Measurements from ENCODE around the gene TRIM39.

TRIM39 gene

GRCh38 chr6:30391240-30391639 lies 64.5 kb downstream of the TRIM39 start:
- TF ChIP-seq, protein P1, sequence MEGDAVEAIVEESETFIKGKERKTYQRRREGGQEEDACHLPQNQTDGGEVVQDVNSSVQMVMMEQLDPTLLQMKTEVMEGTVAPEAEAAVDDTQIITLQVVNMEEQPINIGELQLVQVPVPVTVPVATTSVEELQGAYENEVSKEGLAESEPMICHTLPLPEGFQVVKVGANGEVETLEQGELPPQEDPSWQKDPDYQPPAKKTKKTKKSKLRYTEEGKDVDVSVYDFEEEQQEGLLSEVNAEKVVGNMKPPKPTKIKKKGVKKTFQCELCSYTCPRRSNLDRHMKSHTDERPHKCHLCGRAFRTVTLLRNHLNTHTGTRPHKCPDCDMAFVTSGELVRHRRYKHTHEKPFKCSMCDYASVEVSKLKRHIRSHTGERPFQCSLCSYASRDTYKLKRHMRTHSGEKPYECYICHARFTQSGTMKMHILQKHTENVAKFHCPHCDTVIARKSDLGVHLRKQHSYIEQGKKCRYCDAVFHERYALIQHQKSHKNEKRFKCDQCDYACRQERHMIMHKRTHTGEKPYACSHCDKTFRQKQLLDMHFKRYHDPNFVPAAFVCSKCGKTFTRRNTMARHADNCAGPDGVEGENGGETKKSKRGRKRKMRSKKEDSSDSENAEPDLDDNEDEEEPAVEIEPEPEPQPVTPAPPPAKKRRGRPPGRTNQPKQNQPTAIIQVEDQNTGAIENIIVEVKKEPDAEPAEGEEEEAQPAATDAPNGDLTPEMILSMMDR (IDR thresholded peaks at IDR 0.05; ENCODE audit: low read length, missing control alignments) = no peak
- DNase-seq (ENCODE audit: low read depth) = no peak
- no peak overlapping the region for H3K4me3 ChIP-seq (replicated peaks; ENCODE audit: low read depth, low read length)

All from fibroblast of pulmonary artery (primary cell).